ENCODE results near the gene LDAH.

The LDAH gene

GRCh38 chr2:20759487-20759886, 63.4 kb downstream of the LDAH start:
- no peak overlapping the region for H3K4me3 ChIP-seq (ENCODE audit: low read length)
- TF ChIP-seq CTCF (conservative IDR thresholded peaks at IDR 0.05; ENCODE audit: low read length): no peak
- no peak for DNase-seq (ENCODE audit: low read depth)

- H3K4me3 ChIP-seq (ENCODE audit: low read length): no peak overlapping the region
- DNase-seq (ENCODE audit: low read depth): no peak
- no peak for TF ChIP-seq CTCF (conservative IDR thresholded peaks at IDR 0.05; ENCODE audit: low read length)
Observed at GRCh38 chr2:20758997-20759396, 63.9 kb downstream of the LDAH start.

- H3K4me3 ChIP-seq (ENCODE audit: low read length): no peak overlapping the region
- no peak for TF ChIP-seq CTCF (conservative IDR thresholded peaks at IDR 0.05; ENCODE audit: low read length)
- DNase-seq (ENCODE audit: low read depth): no peak
Observed at GRCh38 chr2:20757405-20758090, 65.4 kb downstream of the LDAH start.

- TF ChIP-seq CTCF (conservative IDR thresholded peaks at IDR 0.05; ENCODE audit: low read length): 0 out of 2 replicates have a peak, but pooled peaks have one; percentile 6
- no peak overlapping the region for H3K4me3 ChIP-seq (ENCODE audit: low read length)
- DNase-seq (ENCODE audit: low read depth): no peak
Observed at GRCh38 chr2:20755132-20755800, 67.6 kb downstream of the LDAH start.

GRCh38 chr2:20752293-20752692, 70.6 kb downstream of the LDAH start:
- H3K4me3 ChIP-seq (ENCODE audit: low read length): no peak overlapping the region
- DNase-seq (ENCODE audit: low read depth): no peak
- no peak for TF ChIP-seq CTCF (conservative IDR thresholded peaks at IDR 0.05; ENCODE audit: low read length)

- no peak for DNase-seq (ENCODE audit: low read depth)
- TF ChIP-seq CTCF (conservative IDR thresholded peaks at IDR 0.05; ENCODE audit: low read length): no peak
- no peak overlapping the region for H3K4me3 ChIP-seq (ENCODE audit: low read length)
Observed at GRCh38 chr2:20747317-20747716, 75.6 kb downstream of the LDAH start.

Measured in AG10803 (cell line).